Stimulated activated effector memory CD8-positive, alpha-beta T cell treated with anti-CD3 and anti-CD28 coated beads, Interleukin-12 subunit alpha, Interleukin-12 subunit beta, amount 100 ng/mL, for 72 hours (primary cell): ENCODE measurements around the gene THSD4.
"Not testable (repeated sequence)": the region's sequence is repeated elsewhere in the genome, so short reads cannot be mapped to it uniquely, and the experiment has no call there.

Experiments
- ATAC-seq: fragments of 150-1000 bp; cut with Tn5 transposase; 2 replicates; pipeline ENCODE4 v1.10.0; 2021
- DNase-seq, 2 donors: peaks; one replicate each; pipeline ENCODE4 v3.0.0; 2021 to 2022; ENCODE audit warnings: low spot score in 2 of 2
- H3K27ac Mint-ChIP-seq: one replicate; pipeline ENCODE4 v1.8.0; 2022; ENCODE audit warnings: mild to moderate bottlenecking, mixed read lengths
- H3K36me3 Mint-ChIP-seq: one replicate; pipeline ENCODE4 v1.8.0; 2022; ENCODE audit warnings: mild to moderate bottlenecking, mixed read lengths
- H3K4me1 Mint-ChIP-seq: one replicate; pipeline ENCODE4 v1.8.0; 2022; ENCODE audit warnings: mixed read lengths
- H3K4me3 Mint-ChIP-seq: one replicate; pipeline ENCODE4 v1.8.0; 2022; ENCODE audit warnings: mild to moderate bottlenecking, mixed read lengths
- H3K9me3 Mint-ChIP-seq: one replicate; pipeline ENCODE4 v1.8.0; 2022; ENCODE audit warnings: mixed read lengths

THSD4 gene

GRCh38 chr15:71658827-71659729 is 543.8 kb downstream of the THSD4 start:
- no peaks in the 10 kb centered on the region for H3K36me3 Mint-ChIP-seq
- ATAC-seq (no peak), DNase-seq (no peak)
- H3K9me3 Mint-ChIP-seq: no peaks in the 10 kb centered on the region
- H3K27ac Mint-ChIP-seq: no peak overlapping the region
- H3K4me1 Mint-ChIP-seq: no peaks in the 10 kb centered on the region
- no peak overlapping the region for H3K4me3 Mint-ChIP-seq

GRCh38 chr15:71659730-71660067 is 544.4 kb downstream of the THSD4 start:
- ATAC-seq (no peak), DNase-seq (no peak)
- Mint-ChIP-seq H3K9me3 (no peaks in the 10 kb centered on the region), H3K27ac (no peak overlapping the region), H3K36me3 (no peaks in the 10 kb centered on the region), H3K4me1 (no peaks in the 10 kb centered on the region), H3K4me3 (no peak overlapping the region)

DNA sequence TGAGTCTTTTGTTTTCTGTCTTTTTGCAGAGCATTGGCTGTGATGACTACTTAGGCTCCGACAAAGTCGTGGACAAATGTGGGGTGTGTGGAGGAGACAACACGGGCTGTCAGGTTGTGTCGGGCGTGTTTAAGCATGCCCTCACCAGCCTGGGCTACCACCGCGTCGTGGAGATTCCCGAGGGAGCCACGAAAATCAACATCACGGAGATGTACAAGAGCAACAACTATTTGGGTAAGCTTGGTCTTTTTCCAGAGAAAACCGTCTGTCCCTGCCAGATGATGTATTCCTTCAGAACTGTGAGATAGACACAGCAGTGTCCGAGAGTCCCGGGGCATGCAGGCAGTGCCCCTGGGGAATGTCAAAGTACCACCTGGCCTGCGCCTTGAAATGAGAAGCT is 545.2 kb downstream of the THSD4 start:
- Mint-ChIP-seq H3K9me3 (no peaks in the 10 kb centered on the region), H3K4me1 (no peaks in the 10 kb centered on the region), H3K27ac (no peak overlapping the region), H3K36me3 (no peaks in the 10 kb centered on the region), H3K4me3 (no peak overlapping the region)
- ATAC-seq: no peak
- DNase-seq: peak in 1 of 2 donors; percentile 26

- Mint-ChIP-seq H3K27ac (no peak overlapping the region), H3K4me3 (no peak overlapping the region), H3K9me3 (no peaks in the 10 kb centered on the region), H3K4me1 (no peaks in the 10 kb centered on the region), H3K36me3 (no peaks in the 10 kb centered on the region)
- DNase-seq: no peak
- no peak for ATAC-seq
These were observed 547.0 kb downstream of the THSD4 start for GRCh38 chr15:71662306-71662705.

- Mint-ChIP-seq H3K36me3 (no peaks in the 10 kb centered on the region), H3K27ac (no peak overlapping the region), H3K9me3 (no peaks in the 10 kb centered on the region), H3K4me3 (no peak overlapping the region), H3K4me1 (no peaks in the 10 kb centered on the region)
- no peak for ATAC-seq
- DNase-seq: no peak
These were observed 549.4 kb downstream of the THSD4 start for GRCh38 chr15:71664622-71665021.

DNA sequence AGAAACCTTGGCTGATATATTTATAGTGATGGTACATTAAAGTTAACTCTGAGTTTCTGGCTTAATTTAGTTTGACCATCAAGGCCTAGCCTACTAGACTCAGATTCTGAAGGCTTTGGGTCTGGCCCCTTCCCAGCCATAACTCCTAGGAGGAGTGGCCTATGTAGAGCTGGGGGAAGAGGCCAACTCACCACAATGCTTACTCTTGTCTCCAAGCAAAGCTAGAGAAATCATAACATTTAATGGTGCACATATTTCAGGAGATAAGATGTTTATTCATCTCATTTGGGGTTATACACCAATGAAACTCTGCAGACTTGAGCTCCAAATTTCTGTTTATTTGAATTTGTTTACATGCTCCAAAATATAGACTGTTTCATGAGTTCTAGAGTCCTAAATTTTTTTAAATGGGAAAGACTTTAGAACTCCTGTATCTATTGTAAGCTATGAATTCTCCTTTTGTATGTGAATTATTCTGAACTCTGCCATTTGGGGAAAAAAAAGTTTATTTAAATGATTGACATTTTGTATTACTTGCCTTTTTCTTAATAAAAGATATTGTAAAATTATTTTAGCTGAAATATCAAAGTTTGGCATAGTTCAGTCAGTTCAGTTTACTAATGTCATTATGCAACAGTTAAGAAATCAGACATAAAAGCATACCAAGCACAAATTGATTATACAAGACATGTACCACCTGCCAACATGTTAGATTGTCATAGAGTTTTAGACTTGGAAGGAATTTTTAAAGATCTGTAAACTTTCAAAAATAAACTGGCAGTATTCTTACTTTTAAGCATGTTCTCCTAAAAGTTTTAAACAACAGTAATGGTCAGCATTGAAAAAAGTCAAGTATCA is 551.7 kb downstream of the THSD4 start:
- no peaks in the 10 kb centered on the region for H3K4me1 Mint-ChIP-seq
- DNase-seq (no peak), ATAC-seq (no peak)
- H3K36me3 Mint-ChIP-seq: no peaks in the 10 kb centered on the region
- no peaks in the 10 kb centered on the region for H3K9me3 Mint-ChIP-seq
- no peak overlapping the region for H3K4me3 Mint-ChIP-seq
- H3K27ac Mint-ChIP-seq: no peak overlapping the region

DNA sequence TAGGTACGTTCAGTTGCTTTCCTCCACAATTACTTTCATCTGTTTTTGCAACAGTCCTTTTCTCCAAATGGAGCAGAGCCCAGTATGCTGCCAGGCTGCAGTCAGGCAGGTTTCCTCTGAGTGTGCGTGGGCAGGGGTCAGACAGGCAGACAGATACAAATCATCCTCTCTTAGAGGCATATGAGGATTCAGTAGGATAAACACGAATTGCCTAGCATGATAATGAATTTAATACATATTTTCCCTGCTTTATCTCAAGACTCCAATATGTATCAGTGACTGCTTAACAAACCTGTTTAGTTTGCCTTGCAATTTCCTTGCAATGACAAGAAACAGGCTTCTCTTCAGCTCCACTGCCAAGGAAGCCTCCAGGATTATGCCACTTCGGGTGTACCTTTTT is 554.4 kb downstream of the THSD4 start:
- Mint-ChIP-seq H3K4me1 (no peaks in the 10 kb centered on the region), H3K27ac (no peak overlapping the region), H3K36me3 (no peaks in the 10 kb centered on the region), H3K9me3 (no peaks in the 10 kb centered on the region), H3K4me3 (no peak overlapping the region)
- ATAC-seq (no peak), DNase-seq (no peak)

DNA sequence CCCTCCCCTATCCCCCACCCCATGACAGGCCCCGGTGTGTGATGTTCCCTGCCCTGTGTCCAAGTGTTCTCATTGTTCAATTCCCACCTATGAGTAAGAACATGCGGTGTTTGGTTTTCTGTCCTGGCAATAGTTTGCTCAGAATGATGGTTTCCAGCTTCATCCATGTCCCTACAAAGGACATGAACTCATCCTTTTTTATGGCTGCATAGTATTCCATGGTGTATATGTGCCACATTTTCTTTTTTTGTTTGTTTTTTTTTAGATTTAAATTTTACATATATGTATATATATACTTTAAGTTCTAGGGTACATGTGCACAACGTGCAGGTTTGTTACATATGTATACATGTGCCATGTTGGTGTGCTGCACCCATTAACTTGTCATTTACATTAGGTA is 555.0 kb downstream of the THSD4 start:
- not testable (repeated sequence) for ATAC-seq, DNase-seq, H3K9me3 Mint-ChIP-seq, H3K36me3 Mint-ChIP-seq, H3K27ac Mint-ChIP-seq, H3K4me3 Mint-ChIP-seq, H3K4me1 Mint-ChIP-seq

DNA sequence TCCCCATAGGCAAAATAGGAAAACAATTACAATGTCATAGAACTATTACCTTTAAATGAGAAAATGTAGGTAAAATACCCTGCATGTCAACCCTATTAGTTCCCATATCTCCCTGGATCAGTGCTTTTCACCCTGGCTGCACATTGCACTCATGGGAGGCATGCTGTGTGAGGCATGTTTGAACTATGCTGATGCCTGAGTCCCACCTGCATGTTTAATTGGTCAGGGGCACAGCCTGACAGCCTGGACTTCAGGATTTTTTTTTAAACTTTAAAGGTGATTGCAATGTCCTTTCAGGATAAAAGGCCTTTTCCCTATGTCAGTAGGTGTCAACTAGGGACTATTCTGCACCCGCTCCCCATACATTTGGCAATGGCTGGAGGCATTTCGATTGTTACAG is 559.1 kb downstream of the THSD4 start:
- ATAC-seq (no peak), DNase-seq (peak in 1 of 2 donors; percentile 22)
- H3K9me3 Mint-ChIP-seq: no peaks in the 10 kb centered on the region
- H3K4me3 Mint-ChIP-seq: no peak overlapping the region
- H3K4me1 Mint-ChIP-seq: peaks cover 9% of the 10 kb centered on the region
- no peaks in the 10 kb centered on the region for H3K36me3 Mint-ChIP-seq
- H3K27ac Mint-ChIP-seq: no peak overlapping the region

- Mint-ChIP-seq H3K4me1 (peaks cover 9% of the 10 kb centered on the region), H3K4me3 (peak overlapping the region; percentile 20), H3K36me3 (no peaks in the 10 kb centered on the region), H3K27ac (no peak overlapping the region), H3K9me3 (no peaks in the 10 kb centered on the region)
- ATAC-seq (no peak), DNase-seq (peak in 1 of 2 donors; percentile 34)
These were observed 562.1 kb downstream of the THSD4 start for GRCh38 chr15:71677352-71677751.

- peak overlapping the region; percentile 20 for H3K4me3 Mint-ChIP-seq
- no peak for ATAC-seq
- peaks cover 9% of the 10 kb centered on the region for H3K4me1 Mint-ChIP-seq
- H3K36me3 Mint-ChIP-seq: no peaks in the 10 kb centered on the region
- DNase-seq: peak in 1 of 2 donors; percentile 23
- H3K27ac Mint-ChIP-seq: no peak overlapping the region
- no peaks in the 10 kb centered on the region for H3K9me3 Mint-ChIP-seq
These were observed 562.5 kb downstream of the THSD4 start for GRCh38 chr15:71677766-71678165.

DNA sequence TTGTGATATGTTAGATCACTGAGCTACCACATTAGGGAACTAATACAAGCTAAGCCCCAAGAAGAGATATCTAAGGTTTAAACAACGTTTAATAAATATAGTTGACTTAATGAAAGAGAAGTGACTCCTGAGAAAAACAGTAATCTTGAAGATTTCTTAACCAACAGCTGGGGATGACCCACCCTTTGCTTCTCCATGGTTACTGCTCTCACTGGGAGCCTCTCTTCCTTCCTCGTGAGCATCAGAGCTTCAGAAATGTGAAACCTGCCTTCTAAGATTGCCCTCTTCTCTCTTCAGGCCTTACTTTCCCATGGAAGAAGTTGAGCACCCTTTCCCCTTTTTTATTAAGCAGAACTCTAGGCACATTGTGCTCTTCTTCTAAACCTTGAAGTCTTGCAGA is 562.9 kb downstream of the THSD4 start:
- peaks cover 9% of the 10 kb centered on the region for H3K4me1 Mint-ChIP-seq
- no peak overlapping the region for H3K27ac Mint-ChIP-seq
- no peak overlapping the region for H3K4me3 Mint-ChIP-seq
- DNase-seq (peak in 1 of 2 donors; percentile 17), ATAC-seq (no peak)
- H3K9me3 Mint-ChIP-seq: no peaks in the 10 kb centered on the region
- H3K36me3 Mint-ChIP-seq: no peaks in the 10 kb centered on the region

GRCh38 chr15:71678605-71679004 is 563.3 kb downstream of the THSD4 start:
- Mint-ChIP-seq H3K4me3 (no peak overlapping the region), H3K9me3 (no peaks in the 10 kb centered on the region), H3K27ac (no peak overlapping the region), H3K36me3 (no peaks in the 10 kb centered on the region), H3K4me1 (peaks cover 9% of the 10 kb centered on the region)
- ATAC-seq (no peak), DNase-seq (no peak)

GRCh38 chr15:71679223-71679792 is 564.0 kb downstream of the THSD4 start:
- DNase-seq: peak in 1 of 2 donors; percentile 49
- no peak for ATAC-seq
- no peak overlapping the region for H3K27ac Mint-ChIP-seq
- no peaks in the 10 kb centered on the region for H3K36me3 Mint-ChIP-seq
- H3K9me3 Mint-ChIP-seq: no peaks in the 10 kb centered on the region
- no peak overlapping the region for H3K4me3 Mint-ChIP-seq
- peaks cover 9% of the 10 kb centered on the region for H3K4me1 Mint-ChIP-seq

- H3K4me1 Mint-ChIP-seq: peaks cover 9% of the 10 kb centered on the region
- no peaks in the 10 kb centered on the region for H3K9me3 Mint-ChIP-seq
- ATAC-seq (peak; percentile 66), DNase-seq (peak in 1 of 2 donors; percentile 0)
- H3K4me3 Mint-ChIP-seq: no peak overlapping the region
- no peak overlapping the region for H3K27ac Mint-ChIP-seq
- no peaks in the 10 kb centered on the region for H3K36me3 Mint-ChIP-seq
These were observed 564.6 kb downstream of the THSD4 start for GRCh38 chr15:71679793-71680353.
